Thoracic aorta (tissue), 2 donors: ENCODE results near the gene MCM5. TPM values are rescaled to one million over a fixed set of nuclear protein-coding genes. Genes with fewer than 3 reads are reported as not detected.

Source experiments
- ATAC-seq: fragments of 150-250 bp; one replicate; pipeline ENCODE4 v1.8.0; 2017; ENCODE audit warnings: low read depth; ENCODE audit not compliant: insufficient number of reproducible peaks, low FRiP score
- DNase-seq: peaks from one replicate; pipeline ENCODE4 v3.0.0-alpha.2; 2020; ENCODE audit warnings: low spot score
- H3K27ac ChIP-seq, 2 donors: fragments of 200-600 bp; sonication (generic); 1 replicate in 1 of 2; 2 replicates in 1 of 2; pipeline ENCODE4 v1.5.1; 2016; ENCODE audit warnings: mild to moderate bottlenecking in 2 of 2, moderate library complexity in 2 of 2
- H3K27me3 ChIP-seq: fragments of 200-600 bp; sonication (generic); replicated peaks from 2 replicates; pipeline ENCODE4 v1.6.0; 2016; ENCODE audit warnings: mild to moderate bottlenecking; ENCODE audit not compliant: insufficient read depth
- H3K36me3 ChIP-seq: fragments of 200-600 bp; sonication (generic); one replicate; pipeline ENCODE4 v1.5.1; 2016
- H3K4me1 ChIP-seq, 2 donors: fragments of 200-600 bp; sonication (generic); 1 replicate in 1 of 2; 2 replicates in 1 of 2; pipeline versions ENCODE4 v1.5.1 to v1.6.0; 2016; ENCODE audit warnings: low read depth in 2 of 2, mild to moderate bottlenecking in 1 of 2; ENCODE audit not compliant: control insufficient read depth in 1 of 2
- H3K4me3 ChIP-seq: fragments of 200-600 bp; sonication (generic); 2 replicates; pipeline ENCODE4 v1.5.1; 2016; ENCODE audit warnings: mild to moderate bottlenecking
- H3K9me3 ChIP-seq: fragments of 200-600 bp; sonication (generic); 2 replicates; pipeline ENCODE4 v1.5.1; 2016
- total RNA-seq, 2 donors: library from RNA; depleted of rRNA; stranded (reverse); fragments of >200 nt; gene quantifications; one replicate each; pipeline versions ENCODE4 v1.1.0 to v1.2.3, GENCODE V29; 2016
- TF ChIP-seq, protein P1 (sequence below): fragments of 200-600 bp; sonication (generic); IDR thresholded peaks from one replicate; pipeline ENCODE4 v1.5.1; 2019; ENCODE audit warnings: antibody characterized with exemption

Gene MCM5
- total RNA-seq, 2 donors from 2014 or later = 18.1 to 53.1 TPM

DNA sequence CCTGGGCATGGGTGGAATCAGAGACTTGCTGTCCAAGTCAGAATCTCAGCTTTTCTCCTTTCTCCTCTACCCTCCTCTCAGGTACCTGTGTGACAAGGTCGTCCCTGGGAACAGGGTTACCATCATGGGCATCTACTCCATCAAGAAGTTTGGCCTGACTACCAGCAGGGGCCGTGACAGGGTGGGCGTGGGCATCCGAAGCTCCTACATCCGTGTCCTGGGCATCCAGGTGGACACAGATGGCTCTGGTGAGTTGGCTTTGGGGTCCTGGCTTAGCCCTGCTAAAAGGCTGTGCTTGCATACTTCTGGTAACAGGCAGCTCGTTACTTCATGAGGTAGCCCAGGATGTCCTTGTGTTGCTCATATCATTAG is 10.7 kb downstream of the MCM5 start:
- Histone ChIP-seq H3K9me3 (no peaks in the 10 kb centered on the region), H3K36me3 (peaks cover 30% of the 10 kb centered on the region), H3K4me3 (no peak overlapping the region), H3K27me3 (no peaks in the 10 kb centered on the region), H3K27ac (no peak overlapping the region), H3K4me1 (no peaks in the 10 kb centered on the region)
- DNase-seq (no peak), ATAC-seq (no peak)
- TF ChIP-seq, protein P1, sequence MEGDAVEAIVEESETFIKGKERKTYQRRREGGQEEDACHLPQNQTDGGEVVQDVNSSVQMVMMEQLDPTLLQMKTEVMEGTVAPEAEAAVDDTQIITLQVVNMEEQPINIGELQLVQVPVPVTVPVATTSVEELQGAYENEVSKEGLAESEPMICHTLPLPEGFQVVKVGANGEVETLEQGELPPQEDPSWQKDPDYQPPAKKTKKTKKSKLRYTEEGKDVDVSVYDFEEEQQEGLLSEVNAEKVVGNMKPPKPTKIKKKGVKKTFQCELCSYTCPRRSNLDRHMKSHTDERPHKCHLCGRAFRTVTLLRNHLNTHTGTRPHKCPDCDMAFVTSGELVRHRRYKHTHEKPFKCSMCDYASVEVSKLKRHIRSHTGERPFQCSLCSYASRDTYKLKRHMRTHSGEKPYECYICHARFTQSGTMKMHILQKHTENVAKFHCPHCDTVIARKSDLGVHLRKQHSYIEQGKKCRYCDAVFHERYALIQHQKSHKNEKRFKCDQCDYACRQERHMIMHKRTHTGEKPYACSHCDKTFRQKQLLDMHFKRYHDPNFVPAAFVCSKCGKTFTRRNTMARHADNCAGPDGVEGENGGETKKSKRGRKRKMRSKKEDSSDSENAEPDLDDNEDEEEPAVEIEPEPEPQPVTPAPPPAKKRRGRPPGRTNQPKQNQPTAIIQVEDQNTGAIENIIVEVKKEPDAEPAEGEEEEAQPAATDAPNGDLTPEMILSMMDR = no peak

DNA sequence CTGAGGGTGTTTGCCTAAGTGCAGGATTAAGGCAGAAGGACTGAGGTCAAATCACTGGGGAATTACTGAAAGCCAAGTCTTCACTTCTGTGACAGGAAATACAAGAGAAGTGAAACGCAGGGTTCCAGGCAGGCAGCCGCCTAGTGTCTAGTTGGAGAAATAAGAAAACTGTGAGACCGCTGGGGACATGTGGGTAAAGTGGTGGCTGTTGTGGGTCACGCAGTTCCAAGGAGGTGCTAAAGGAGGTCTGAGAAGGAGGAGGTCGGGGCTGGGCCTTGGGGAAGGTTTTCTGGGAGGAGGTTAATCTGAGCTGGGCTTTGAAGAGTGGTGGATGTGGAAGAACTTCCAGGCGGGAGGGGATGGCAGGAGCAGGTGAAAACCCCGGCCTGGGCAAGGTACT is 11.2 kb downstream of the MCM5 start:
- Histone ChIP-seq H3K27me3 (no peaks in the 10 kb centered on the region), H3K4me1 (no peaks in the 10 kb centered on the region), H3K36me3 (peaks cover 30% of the 10 kb centered on the region), H3K9me3 (no peaks in the 10 kb centered on the region), H3K4me3 (no peak overlapping the region), H3K27ac (no peak overlapping the region)
- TF ChIP-seq, protein P1 = no peak
- DNase-seq = no peak
- ATAC-seq = no peak

DNA sequence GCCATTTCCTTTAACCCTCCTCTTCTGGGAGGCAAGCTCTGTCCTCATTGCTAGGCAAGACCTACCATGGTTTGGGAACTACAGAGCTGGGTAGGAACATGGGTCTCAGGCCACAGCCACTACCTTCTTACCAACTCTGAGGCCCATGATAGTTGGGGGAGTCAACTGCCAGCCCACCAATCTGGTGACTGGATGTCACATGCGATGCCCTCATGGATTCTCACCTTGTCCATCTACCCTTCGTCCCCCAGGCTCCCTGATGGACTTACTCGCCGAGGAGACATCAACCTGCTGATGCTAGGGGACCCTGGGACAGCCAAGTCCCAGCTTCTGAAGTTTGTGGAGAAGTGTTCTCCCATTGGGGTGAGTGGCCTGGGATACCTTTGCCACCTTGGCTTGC is 13.7 kb downstream of the MCM5 start:
- TF ChIP-seq, protein P1 = no peak
- no peak for ATAC-seq
- no peak for DNase-seq
- Histone ChIP-seq H3K9me3 (no peaks in the 10 kb centered on the region), H3K4me1 (no peaks in the 10 kb centered on the region), H3K36me3 (peaks cover 32% of the 10 kb centered on the region), H3K27ac (no peak overlapping the region), H3K27me3 (no peaks in the 10 kb centered on the region), H3K4me3 (no peak overlapping the region)

DNA sequence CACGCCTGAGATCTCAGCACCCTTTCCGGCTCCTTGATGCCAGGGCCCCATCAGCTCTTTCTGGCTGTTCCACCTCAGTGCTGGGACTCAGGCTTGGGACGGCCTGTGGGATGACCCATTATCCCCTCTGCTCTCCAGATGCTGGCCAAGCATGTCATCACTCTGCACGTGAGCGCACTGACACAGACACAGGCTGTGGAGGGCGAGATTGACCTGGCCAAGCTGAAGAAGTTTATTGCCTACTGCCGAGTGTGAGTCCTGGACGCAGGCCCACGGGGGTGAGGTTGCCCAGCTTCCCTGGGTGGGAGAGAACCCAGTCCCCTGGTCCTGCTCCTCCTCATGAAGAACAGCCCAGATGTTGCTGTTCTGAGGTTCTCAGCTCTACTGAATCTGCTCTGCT is 17.7 kb downstream of the MCM5 start:
- Histone ChIP-seq H3K9me3 (no peaks in the 10 kb centered on the region), H3K27me3 (no peaks in the 10 kb centered on the region), H3K4me3 (no peak overlapping the region), H3K36me3 (peaks cover 29% of the 10 kb centered on the region), H3K27ac (no peak overlapping the region), H3K4me1 (no peaks in the 10 kb centered on the region)
- ATAC-seq (no peak), DNase-seq (no peak)
- TF ChIP-seq, protein P1 = no peak

DNA sequence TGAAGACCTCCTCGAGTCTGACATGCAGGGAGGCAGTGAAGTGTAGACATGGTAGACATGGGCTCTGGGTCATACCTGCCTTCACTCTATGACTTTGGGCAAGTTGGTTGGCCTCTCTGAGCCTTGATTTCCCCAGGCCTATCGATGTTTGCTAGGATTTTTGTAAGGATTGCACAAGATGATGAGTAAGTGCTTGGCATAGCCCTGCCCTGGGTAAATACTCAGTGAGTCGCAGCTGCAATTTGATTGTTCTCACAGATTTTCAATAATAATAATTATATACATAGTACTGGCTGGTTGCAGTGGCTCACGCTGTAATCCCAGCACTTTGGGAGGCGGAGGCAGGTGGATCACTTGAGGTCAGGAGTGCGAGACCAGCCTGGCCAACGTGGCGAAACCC is 18.1 kb downstream of the MCM5 start:
- peaks cover 27% of the 10 kb centered on the region for H3K36me3 ChIP-seq
- TF ChIP-seq, protein P1 = no peak
- ATAC-seq = no peak

More for the DNA sequence above, 18.1 kb downstream of the MCM5 start:
- no peak for DNase-seq
- no peak overlapping the region for H3K27ac ChIP-seq
- no peaks in the 10 kb centered on the region for H3K4me1 ChIP-seq
- no peak overlapping the region for H3K4me3 ChIP-seq
- H3K9me3 ChIP-seq = no peaks in the 10 kb centered on the region
- H3K27me3 ChIP-seq = no peaks in the 10 kb centered on the region
